Neural progenitor cell (in vitro differentiated cells): Measurements from ENCODE around the gene CCDC68.

ENCODE experiments used
- EZH2 ChIP-seq: fragments of 200-600 bp; sonication (generic); IDR thresholded peaks from 2 replicates; pipeline ENCODE4 v1.6.1; 2017; ENCODE audit warnings: antibody characterized with exemption, mild to moderate bottlenecking, moderate library complexity
- EZH2phosphoT487 ChIP-seq: fragments of 200-600 bp; sonication (generic); IDR thresholded peaks from 2 replicates; pipeline ENCODE4 v1.6.1; 2017; ENCODE audit warnings: antibody characterized with exemption
- TF ChIP-seq, protein P1 (sequence below): fragments of 200-600 bp; sonication (generic); IDR thresholded peaks from 2 replicates; pipeline ENCODE4 v1.5.1; 2017; ENCODE audit warnings: antibody characterized with exemption, mild to moderate bottlenecking

- TF ChIP-seq, protein P1, sequence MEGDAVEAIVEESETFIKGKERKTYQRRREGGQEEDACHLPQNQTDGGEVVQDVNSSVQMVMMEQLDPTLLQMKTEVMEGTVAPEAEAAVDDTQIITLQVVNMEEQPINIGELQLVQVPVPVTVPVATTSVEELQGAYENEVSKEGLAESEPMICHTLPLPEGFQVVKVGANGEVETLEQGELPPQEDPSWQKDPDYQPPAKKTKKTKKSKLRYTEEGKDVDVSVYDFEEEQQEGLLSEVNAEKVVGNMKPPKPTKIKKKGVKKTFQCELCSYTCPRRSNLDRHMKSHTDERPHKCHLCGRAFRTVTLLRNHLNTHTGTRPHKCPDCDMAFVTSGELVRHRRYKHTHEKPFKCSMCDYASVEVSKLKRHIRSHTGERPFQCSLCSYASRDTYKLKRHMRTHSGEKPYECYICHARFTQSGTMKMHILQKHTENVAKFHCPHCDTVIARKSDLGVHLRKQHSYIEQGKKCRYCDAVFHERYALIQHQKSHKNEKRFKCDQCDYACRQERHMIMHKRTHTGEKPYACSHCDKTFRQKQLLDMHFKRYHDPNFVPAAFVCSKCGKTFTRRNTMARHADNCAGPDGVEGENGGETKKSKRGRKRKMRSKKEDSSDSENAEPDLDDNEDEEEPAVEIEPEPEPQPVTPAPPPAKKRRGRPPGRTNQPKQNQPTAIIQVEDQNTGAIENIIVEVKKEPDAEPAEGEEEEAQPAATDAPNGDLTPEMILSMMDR: no peak
- TF ChIP-seq EZH2 (no peak), EZH2phosphoT487 (no peak)
Measured at GRCh38 chr18:54900290-54900689, 59.0 kb downstream of the CCDC68 start.
